Limb (tissue), 2 donors: ENCODE data around the gene SLC25A25.
"Not testable (repeated sequence)": the region's sequence is repeated elsewhere in the genome, so short reads cannot be mapped to it uniquely, and the experiment has no call there.

Experiments
- DNase-seq, 2 donors: peaks; one replicate each; pipeline ENCODE4 v3.0.0-alpha.2; 2016; ENCODE audit errors: extremely low spot score in 2 of 2

The SLC25A25 gene

DNA sequence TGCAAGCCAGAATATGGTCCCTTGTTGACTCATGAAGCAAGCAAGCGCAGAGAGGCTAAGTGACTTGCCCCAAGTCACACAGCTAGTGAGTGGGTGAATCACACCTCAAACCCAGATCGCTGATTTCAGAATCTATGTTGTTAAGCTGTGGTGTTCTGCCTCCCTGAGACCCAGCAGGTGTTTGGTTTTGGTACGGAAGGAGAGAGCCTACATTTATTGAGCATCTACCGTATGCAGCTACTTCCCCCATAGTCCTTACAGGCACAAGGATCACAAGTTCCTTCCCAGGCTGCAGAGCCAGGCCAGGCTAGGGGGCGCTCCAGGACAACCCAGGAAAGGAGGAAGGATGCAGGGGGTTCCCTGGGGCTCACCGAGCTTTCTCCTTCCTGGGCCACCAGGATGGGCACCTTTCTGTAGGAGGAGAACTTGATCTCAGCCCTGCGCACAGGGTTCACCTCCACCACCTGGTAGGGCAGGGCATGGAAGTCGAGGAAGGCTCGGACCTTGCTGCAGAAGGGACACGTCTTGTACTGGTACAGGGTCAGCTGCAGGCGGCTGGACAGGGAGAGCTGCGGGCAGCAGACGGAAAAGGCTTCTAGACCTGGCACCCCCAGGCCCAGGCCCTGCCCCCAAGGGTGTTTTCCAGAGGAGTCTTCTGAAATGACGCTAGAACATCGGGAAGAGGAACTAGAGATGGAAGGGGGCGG is 57.0 kb downstream of the SLC25A25 start:
- DNase-seq, result no peak

DNA sequence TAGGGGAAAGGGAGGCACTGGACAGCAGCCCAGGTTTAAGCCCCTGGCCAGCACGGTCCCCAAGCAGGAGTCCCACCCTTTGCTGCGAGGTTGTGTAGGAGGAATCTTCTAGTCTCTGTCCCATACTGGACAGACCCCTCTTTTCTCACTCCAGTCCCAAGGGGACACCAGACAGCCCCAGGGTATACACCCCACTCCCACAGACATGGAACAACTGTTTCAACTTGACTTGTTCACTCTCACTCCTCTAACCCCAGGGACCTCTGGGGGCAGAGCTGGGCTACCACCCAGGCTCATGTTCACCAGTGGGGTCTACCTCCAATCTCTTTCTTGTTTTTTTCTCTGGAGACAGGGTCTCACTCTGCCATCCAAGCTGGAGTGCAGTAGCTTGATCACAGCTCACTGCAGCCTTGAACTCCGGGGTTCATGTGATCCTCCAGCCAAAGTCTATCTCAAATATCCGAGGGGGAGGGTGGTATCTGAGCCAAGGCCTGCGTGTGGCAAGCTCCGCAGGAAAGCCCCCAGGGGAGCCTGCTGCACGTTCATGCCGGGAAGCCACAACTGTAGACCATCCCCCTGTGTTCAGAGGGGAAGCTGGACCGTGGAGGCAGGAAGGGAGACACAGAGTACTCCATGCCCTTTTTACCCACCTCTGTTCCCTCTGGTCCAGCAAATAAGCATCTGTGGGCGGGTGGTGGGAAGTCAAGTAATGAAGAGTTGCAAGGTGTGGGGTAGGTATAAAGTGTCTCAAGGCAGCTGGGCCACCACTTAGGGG is 57.7 kb downstream of the SLC25A25 start:
- DNase-seq, result no peak

DNA sequence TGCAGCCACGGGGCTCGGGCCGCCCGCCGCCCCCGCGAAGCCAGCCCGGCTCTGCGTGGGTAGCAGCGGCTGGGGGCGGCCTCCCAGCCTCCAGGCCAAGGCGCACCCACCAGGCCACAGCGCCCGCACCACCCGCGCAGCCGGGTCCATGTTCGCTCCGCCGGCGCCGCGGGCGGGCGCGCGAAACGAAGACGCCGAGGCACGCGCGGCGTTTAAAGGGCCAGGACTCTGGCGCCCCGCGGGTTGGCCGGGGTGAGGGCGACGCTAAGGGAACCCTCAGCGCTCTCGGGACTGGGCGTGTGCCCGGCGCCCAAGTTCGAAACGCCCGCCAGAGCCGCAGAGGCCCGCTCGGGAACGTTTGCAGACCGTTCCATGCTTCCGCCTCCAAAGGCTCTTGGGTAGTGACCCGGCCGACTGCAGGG is 59.5 kb downstream of the SLC25A25 start, which contains the start of gene PTGES2:
TSS of gene PTGES2 (minus strand) at position 162 of the 422 bp plus-strand sequence. CDS start at position 150, 12 bp downstream.
- DNase-seq, result peak; percentile 79 to 90

DNA sequence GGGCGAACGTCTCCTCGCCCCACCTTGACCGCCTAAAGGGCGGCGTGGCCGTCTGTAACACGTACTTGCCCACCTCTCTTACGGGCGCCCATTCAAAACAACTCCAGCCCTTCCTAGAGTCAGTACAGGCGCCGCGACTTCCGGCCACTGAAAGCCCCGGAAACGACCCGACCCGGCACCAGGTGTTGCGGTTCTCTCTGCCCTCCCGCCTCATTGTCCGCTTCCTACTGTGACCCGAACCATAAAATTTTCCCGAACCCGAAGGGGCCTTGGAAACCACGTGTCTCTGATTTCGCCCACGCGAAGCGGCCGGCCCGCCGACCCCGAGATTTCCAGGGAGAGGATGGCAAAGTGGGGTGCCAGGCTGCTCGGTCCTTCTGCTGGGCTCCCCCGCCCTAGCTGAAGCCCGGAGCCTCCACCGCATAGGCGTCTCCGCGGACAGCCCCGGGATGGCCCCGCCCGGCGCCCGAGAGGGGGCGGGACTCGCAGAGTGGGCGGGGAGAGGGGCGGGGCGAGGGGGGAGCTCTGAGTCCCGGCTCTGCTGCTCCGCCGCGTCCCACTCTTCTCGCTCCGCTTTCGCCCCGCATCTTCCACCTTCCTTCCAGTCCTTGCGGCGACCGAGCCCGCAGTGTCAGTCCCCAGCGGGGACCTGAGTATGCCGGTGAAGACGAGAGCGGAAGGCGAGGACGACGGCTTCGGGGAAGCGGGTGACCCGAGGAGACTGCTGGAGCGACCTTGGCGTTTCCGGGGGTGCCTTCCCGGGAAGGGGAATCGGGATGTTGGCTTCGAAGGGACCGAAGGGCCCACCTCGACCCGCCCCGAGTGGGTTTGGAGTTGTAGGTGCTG is 60.2 kb downstream of the SLC25A25 start:
- peak; percentile 91 to 93 for DNase-seq

DNA sequence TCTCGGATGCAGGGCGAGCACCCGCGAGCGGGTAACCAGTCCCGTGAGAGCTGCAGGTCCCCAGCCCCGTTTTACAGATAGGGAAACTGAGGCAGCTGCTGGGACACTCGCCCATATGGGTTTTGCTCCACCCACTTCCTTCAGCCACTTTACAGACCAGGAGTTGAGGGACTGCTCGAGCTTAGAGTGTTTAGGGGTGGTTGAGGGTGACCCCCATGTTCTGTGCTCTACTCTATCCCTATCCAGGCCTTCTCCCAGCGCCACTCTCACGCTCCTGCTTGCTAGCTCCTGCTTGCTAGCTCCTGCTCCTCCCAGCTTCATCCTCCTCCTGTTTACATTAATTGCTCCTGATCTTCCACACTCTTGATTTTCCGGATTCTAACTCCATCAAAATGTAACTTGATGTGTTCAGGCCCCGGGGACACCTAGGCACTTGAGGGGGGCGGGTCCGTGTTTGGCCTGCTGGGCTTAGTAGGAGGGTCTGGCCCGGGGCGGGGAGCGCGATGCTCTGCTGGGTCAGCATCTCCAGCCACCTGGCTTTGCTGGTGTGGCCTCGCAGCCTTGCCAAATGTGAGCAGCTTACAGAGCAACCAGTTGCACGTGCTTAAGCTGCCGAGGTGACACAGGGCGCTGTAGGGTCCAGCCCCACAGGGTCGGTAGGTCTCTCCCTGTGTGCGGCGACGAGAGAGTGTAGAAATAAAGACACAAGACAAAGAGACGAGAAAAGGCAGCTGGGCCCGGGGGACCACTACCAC is 61.0 kb downstream of the SLC25A25 start:
- DNase-seq, result no peak

DNA sequence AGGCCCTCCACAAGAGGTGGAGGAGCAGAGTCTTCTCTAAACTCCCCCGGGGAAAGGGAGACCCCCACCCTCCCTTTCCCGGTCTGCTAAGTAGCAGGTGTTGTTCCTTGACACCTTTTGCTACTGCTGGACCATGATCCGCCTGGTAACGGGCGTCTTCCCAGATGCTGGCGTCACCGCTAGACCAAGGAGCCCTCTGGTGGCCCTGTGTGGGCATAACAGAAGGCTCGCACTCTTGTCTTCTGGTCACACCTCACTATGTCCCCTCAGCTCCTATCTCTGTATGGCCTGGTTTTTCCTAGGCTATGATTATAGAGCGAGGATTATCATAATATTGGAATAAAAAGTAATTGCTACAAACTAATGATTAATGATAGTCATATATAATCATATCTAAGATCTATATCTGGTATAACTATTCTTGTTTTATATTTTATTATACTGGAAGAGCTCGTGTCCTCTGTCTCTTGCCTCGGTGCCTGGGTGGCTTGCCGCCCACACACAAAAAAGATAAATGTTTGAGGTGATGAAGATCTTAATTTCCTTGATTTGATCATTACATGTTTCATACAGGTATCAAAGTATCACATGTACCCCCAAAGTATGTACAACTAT is 62.1 kb downstream of the SLC25A25 start:
- DNase-seq, result not testable (repeated sequence)

DNA sequence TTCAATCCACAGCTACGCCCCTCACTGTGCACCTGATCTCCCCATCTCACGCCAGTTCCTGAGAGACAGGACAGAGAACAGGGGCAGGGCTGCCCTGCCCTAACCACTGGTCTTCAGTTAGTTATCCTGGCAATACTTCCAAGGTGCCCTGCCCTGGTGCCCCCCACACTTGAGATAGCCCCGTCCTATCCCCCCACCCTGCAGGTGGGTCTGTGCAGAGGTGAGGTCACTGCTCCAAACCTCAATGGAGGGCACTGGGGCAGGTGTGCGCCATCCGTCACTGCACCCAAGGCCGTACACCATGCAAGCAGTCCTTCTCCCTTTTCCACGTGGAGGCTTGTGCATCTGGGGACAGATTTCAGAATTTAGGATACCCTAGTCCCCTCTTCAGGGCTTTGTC is 62.6 kb downstream of the SLC25A25 start:
- not testable (repeated sequence) for DNase-seq

DNA sequence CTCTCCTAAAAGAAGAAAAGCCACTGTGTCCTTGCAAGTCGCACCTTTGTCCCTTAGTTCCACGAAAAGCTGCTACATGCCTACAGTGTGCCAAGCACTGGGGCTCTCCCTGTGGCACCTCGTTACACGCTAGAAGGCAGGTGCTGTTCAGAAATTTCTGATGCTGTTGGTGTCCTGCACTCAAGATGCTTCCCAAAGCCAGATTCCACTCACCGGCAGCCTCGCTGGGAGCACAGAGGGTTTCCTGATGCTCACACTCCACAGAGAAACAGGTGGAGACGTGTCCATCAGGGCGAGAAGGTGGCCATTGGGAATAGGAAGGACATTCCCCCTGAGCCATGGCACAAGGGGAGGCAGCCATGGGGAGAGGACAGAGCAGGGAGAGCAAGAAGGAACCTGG is 63.3 kb downstream of the SLC25A25 start:
- DNase-seq, result not testable (repeated sequence)

DNA sequence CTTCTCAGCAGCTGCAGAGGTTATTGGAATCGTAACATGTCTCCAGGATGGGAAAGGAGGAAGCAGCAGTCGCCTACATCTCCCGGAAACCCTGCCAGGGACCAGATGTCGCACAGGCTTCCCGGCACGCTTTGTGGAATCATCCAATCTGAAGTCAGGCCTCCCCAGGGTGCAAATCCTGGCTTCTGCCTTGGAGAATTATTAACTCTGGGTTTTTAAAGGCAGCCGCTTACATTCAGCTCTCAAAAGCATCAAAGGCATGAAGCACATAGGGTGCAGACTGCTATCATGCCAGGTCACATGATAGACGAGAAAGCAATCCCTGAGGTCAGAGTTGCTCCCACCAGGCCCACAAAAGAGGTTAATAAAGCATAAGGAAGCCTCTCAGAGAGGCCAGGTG is 64.1 kb downstream of the SLC25A25 start:
- peak; percentile 36 to 65 for DNase-seq

DNA sequence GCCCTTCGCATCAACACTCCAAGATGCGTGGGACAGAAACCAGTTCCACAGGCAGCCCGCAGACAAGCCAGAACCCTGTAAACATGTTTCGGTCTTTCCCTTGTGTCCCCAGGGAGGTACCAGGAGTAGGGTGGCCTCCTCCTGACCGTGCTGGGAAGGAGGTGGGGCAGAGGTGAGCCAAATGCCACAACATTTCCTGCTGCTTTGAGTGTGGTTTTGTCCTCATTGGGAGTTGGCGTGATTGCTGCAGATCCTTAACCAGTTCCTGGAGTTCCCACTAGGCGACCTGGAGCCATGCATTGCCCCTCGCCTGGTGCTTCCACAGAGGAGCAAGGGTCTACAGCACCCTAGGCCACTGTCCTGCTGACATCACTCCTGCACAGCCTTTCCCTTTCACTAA is 67.5 kb downstream of the SLC25A25 start:
- not testable (repeated sequence) for DNase-seq

DNA sequence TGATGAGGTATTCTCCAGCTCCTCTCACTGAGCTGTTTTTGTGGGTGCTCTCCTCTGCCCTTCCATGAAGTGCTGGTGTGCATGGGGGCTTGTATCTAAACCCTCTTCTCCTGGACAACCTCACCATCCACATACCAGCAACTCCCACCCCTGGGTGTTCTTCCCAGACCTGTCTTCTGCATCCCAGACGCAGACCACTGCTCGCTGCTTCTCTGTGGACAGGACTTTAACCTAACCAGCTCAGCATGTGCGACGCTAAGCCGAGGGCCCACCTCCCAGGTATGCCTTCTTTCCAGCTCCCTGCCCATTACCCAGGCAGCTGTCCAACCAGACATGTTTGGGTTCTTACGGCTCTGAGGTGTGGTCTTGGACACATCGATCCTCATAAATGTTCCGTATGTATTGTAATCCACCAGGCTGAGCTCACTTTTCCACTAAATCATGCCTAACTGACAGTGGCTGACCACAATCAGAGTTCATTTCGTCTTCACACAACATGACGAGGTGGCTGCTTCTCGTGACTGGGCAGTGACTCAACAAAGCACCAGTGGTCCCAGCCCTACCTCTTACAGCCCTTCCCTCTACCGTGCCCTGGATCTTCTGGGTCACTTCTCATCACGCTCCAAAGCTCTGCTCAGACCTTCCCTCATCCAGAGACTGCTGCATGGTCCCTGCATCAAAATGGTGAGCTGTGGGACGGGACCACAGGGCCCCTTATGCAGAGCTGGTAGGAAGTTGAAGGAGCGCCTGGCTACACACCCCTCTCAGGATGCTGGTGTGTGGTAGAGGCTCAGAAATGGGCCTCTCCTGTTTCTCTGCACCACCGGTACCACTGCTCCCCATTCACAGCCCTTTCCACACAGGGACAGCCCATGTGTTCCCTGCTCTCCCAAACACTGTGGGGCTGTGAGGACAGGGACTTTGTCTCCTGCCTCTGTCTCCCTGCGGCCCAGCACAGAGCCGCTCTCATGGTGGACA is 69.1 kb downstream of the SLC25A25 start:
- DNase-seq, result no peak

DNA sequence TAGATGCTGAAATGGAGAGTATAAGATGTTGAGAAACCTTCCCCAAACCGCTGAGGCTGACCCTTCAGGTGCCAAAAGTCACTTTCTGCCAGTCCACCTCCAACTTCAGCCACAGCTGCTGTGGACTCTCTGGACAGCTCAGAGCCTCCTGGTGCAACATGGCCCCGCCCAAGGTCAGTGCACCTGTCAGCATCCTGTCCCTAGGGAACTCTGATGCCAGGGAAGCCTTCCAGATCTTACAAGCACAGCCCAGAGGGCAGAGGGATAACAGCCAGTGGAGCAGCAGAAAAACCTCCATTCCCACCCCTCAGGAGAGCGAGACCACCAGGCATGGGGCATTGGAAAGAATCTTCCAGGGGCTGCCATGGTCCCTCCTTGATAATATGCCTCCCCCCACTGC is 70.0 kb downstream of the SLC25A25 start:
- DNase-seq, result no peak

DNA sequence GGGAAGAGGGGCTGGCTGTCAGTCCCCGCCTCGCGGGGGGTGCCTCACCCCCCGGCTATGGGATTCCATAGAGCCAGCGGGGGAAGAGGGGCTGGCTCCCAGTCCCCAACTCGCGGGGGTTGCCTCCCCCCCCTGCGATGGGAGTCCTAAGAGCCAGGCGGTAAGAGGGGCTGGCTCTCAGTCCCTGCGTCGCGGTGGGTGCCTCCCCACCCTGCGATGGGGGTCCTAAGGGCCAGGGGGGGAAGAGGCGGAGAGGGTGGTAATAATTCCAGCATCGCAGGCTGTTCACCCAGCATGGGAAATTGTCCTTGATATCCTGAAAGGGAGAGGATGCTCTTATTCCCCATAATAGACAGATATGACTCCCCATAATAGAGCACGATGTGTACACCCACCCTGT is 71.6 kb downstream of the SLC25A25 start:
- no peak for DNase-seq

DNA sequence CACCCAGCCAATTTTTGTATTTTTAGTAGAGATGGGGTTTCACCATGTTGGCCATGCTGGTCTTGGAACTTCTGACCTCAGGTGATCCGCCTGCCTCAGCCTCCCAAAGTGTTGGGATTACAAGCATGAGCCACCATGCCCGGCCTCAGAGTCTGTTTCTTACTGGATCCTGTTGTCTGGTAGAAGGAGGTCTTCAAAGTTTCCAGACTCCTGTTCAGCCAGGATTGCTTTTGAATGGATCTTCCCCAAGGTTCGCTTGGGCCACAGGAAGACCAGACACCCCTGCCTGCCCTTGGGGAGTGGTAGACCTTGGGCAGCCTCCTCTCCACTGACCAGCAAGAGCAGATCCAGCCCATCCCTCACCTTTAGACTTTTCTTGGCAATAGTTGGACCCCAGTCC is 73.6 kb downstream of the SLC25A25 start:
- DNase-seq, result no peak

DNA sequence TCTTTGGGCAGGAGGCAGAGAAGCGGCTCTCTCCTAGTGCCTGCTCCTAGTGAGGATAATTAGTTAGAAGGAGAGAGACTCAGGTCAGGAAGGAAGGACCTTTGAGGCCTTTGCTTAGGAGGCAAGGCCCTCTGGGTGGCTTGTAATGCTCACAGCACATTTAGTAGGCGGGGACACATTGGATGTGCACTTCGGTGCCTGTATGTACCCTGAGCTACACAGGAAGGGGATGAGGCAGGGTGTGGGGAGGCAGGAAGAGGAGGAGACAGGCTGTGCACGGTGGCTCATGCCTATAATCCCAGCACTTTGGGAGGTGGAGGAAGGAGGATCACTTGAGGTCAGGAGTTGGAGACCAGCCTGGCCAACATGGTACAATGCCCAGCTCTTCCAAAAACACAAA is 74.0 kb downstream of the SLC25A25 start:
- DNase-seq, result no peak

DNA sequence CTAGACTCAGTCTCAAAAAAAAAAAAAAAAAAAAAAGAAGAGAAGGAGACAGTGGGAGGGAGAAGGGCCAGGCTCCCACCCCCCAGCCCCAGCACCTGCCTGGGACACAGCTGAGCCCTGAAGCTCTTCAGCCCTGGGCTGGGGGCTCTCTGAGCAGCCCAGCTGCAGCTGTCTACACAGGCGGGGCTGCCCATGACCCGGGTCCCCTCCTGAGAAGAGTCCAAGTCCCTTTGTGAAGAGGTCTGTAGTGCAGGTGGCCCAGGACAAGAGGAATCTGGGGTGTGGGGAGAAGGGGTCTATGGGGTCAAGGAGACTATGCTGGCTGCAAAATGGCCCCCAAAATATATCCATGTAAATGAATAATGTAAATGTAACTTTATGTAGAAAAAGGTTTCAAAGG is 74.6 kb downstream of the SLC25A25 start:
- no peak for DNase-seq

DNA sequence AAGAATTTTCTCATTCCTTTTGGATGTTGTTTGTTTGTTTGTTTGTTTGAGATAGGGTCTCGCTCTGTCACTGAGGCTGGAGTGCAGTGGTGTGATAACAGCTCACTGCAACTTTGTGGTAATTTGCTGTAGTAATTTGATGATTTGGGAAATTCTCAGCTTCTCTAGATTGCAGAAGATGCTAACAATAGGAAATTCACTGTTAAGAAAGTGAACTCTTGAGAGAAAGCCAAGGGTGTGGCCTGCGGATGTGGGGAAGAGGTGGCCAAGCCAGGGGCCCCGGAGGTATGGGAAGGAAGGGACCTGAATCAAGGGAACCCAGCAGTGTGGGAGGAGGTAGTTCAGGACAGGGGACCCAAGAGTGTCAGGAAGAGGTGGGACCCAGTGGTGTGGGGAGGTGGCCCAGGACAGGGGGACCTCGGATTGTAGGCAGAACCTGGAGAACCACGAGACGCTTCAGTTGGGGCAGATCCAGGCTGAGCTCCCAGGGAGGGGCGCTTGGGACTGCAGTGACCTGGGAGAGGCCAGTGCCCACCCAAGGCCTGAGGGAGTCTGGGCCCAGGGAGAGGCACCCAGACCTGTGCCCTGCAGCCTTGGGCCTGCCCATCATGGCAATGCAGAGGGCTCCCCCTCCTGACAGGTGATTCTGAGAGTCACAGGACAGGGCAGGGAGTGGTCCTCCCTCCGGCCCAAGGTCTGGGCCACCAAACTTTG is 75.7 kb downstream of the SLC25A25 start:
- DNase-seq, result peak in 1 of 2 donors; percentile 25

DNA sequence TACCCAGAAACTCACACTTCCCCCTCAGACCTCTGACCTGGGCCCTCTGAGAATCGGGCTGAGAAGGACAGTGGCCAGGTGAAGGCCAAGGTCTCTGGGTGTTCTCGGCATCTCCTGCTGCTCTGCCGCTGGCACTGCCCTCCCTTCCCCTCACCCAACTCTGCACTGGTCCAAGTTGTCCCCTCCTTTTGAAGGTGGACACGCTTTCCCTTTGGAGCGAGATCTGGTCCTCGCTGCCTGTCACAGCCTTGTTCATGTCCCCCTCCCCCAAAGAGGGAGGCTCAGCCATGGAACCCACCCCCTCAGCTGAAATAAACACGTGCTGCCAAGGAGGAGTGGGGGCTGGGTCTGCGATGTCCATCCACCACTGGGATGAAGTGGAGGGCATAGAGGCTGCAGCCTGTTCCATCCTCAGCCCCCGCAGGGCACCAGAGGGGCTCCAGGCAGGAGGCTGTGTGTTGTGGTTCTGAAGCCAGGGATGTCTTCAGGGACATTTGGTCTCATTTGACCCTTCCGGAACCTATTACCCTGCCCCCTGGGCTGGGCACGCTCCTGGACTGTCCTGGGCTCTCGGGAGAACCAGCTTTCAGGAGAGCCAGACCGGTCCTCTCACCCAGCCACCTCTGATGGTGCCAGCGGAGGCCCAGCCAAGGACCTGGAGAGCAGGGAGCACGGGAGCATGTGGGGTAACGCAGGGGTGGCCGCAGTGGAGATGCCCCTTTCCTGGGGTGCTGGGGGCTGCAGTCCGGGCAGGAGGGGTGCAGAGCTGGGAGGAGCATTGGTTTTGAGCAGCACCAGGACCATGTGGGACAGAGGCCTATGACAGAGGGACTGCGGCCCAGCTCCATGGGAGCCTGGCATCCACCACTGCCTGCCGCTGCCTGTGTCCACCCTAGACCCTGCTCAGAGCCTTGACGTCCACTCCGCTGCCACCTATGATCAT is 76.5 kb downstream of the SLC25A25 start:
- peak in 1 of 2 donors; percentile 23 for DNase-seq
